ENCODE results near the gene SPOPL.

SPOPL gene

DNA sequence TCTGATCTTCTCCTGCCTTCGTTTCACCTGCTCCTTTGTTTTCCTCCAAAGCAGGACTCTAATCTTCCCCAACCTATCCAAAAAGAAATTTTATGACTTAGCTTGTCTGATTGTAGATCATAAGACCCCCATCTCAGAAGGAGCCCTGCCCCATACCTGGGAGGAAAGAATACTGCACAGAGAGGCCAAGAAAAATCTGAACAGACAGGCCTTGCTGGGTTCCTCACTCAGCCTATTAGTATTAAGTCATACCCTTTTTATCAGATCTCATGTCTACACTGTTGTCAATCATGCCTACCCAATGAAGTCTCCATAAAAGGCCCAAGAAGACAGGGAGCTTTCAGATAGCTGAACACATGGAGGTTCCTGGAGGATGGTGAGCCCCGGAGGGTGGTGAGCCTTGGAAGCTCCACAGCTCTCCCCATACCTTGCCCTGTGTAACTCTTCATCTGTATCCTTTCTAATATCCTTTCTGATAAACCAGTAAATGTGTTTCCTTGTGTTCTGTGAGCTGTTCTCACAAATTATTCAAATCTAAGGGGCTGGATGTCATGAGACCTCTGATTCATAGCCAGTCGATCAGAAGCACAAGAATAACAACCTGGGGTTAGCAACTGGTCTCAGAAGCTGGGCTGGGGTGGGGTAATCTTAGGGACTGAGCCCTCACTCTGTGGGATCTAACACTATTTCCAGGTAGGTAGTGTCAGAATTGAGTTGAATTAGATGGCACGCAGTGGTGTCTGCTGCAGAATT, 108.8 kb downstream of the SPOPL start:
- DNase-seq = no peak

DNA sequence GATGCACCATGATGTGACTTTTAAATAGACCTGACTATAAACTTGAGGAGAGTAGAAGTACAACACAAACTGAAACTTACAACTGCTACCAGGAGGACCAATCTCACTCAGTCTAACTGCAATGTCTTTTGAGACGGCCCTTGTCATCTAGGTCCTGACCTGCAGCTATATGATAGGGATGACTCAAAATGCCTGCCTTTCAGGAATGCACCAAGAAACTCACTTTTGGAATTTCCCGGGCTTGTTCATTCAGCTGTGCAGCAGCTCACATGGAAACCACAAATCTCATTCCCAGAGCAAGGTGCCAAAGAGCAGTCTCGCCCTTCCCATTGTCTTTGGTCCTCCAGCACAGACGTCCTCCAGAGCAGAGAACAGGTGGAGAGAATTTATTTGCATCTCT, 113.7 kb downstream of the SPOPL start:
- no peak for DNase-seq

GRCh38 chr2:138617026-138617425, 115.5 kb downstream of the SPOPL start:
- no peak for DNase-seq

GRCh38 chr2:138618971-138619370, 117.4 kb downstream of the SPOPL start:
- DNase-seq = no peak

DNA sequence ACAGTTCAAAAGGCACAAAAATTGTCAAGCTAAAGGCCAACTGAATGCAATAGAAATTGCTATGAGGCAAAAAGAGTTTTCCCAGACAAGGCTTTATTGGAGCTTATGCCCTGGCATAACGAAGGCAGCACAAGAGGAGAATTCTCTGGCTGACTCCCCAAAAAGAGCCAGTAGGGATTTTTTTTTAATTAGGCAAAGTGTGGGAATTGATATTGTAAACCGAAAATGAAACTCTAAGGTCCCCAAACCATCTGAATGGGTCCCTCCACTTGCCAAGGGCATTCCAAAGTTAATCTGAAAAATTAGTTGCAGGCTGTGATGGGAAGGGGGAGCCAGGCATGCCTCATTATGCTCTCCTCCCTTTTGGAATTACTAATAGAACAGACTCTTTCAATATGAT, 118.9 kb downstream of the SPOPL start:
- DNase-seq = no peak

DNA sequence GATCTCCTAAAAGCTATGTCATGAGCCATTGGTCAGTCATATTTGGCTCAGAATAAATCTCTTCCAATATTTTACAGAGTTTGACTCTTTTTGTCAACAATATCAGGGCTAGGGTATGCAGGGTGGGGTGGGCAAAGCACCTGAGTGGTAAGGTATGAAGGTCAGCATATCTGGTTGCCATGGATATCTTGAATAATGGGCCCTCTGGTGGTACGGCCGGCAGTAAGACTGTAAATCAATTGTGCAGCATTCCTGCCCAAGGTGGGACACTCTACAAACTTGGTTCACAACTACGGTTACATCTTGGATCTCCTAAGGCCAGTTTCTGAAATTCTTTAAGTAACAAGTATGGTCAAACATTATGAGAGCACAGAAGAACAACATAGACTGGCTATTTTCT, 119.6 kb downstream of the SPOPL start:
- DNase-seq = no peak

GRCh38 chr2:138622613-138623012, 121.0 kb downstream of the SPOPL start:
- no peak for DNase-seq

Data from activated CD4-positive, alpha-beta T cell treated with anti-CD3 and anti-CD28 coated beads, Interleukin-10, Interleukin-2, amounts not matched to agents 100 ng/mL and 50 ng/mL, durations not matched to agents 16 hours and 8 hours (primary cell).